ENCODE measurements around the gene TMEM178B.
"Not testable (repeated sequence)": the region's sequence is repeated elsewhere in the genome, so short reads cannot be mapped to it uniquely, and the experiment has no call there.

The TMEM178B gene

GRCh38 chr7:141185369-141185967 lies 111.6 kb downstream of the TMEM178B start:
- no peak for DNase-seq

DNA sequence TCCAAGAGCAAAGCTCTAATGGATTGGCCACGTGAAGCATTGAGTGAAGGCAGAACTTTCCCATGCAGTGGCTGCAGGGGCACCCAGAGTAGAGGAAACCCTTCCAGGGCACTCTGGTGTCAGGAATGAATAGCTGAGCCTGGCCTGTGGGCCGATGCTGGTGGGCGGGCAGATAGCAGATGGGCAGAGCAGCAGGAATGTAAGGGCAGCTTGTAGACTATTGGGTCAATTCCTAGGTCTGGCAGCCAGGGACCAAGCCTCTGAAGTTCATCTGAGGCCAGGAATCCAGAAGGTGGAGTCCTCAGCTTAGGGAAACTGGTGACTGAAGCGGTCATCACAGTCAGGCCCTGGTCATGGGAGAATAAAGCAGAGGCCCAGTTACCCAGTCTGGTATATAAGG lies 115.4 kb downstream of the TMEM178B start:
- DNase-seq = no peak

- DNase-seq = no peak
Measured at GRCh38 chr7:141190495-141190894, 116.6 kb downstream of the TMEM178B start.

- no peak for DNase-seq
Measured at GRCh38 chr7:141191277-141191676, 117.4 kb downstream of the TMEM178B start.

DNA sequence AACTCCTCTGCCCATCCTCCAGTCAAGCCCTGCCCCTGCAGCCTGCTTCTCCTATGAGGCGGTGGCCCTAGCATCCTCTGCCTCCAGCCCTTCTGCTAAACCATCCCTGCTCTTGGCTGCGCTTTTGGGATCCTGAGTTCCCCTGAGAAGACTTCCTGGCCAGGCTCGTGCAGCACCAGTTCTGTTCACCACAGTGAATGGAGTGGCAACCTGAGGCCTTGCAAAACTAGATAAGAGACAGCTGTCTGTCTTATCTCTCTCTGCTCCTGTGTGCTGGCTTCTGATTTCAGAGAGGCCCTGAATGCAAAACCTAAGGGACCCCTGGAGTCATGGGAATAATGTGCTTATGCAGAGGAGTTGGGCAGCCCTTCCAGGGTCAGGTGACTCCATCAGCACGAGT lies 119.2 kb downstream of the TMEM178B start:
- no peak for DNase-seq

GRCh38 chr7:141195722-141196121 lies 121.9 kb downstream of the TMEM178B start:
- not testable (repeated sequence) for DNase-seq

DNA sequence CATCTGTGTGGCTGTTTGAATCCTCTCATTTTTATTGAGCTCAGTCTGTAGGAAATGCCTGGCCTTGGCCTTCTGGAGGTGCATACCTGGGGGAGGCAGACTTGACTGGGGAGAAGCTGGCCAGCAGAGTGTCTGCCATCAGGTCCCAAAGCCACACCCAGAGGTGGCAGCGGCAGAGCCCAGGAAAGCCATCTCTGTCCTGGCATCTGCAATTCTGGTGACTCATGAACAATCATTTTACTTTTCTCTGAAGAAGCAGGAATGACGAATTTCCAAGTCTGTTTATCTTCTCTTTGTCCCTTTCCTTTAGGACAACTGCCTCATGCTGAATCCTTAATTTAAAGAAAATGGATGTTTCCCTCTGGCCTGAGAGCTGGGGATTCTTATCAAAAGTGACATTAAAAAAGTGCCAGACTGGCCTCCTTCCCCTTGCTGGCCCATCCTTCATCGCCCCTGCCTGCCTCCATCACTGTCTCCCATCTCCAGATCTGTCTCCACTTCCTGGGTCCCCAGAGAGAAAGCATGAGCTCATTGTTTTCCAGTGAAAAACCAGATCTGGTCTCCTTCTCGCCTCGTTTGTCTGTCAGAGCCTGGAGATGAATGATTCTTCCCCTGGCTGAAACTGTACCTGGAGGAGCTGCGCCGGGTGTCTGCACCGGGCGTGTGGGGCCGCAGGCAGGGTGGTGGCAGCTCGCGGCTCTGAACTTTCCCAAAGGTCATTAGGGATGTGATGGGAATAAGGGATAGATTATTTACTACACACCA lies 124.5 kb downstream of the TMEM178B start:
- DNase-seq = no peak

DNA sequence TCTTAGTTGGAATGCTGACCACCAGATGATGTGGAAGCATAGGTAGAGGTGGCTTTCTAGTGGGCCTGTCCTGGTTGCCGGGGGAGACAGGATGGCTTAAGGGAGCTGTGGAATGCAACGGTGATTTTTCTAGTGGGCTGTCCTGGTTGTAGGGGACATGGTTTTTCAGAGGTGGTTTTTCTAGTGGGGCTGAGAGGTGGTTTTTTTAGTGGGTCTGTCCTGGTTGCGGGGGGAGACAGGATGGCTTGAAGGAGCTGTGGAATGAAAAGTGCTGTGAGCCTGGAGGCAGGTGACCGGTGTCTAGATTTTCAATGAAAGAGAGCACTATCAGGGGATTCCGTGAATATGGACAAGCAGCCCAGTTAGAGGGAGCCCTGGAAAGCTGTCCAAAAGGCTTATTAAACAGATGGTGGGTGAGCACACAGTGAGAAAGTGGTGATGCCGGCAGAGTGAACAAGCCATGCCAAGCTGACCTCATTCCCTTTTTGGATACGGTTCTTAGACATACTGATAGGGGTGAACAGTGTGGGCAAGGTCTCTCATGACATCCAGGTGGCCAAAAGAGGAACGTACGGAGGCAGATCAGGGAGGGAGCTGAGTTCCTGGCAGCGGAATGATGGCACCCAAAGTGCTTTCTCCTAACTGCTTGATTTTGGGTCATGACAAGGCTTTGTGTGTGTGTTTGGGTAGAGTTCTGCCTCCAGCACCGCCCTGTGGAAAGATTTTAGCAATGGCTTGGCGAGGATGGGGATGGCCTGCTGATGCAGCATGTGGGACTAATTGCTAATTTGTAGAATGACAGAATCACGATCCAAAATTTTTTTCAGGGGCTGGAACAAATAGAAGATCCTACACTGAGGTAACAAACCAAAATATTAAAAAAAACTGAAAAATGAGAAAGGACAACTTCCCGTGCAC lies 126.6 kb downstream of the TMEM178B start:
- DNase-seq = no peak

DNA sequence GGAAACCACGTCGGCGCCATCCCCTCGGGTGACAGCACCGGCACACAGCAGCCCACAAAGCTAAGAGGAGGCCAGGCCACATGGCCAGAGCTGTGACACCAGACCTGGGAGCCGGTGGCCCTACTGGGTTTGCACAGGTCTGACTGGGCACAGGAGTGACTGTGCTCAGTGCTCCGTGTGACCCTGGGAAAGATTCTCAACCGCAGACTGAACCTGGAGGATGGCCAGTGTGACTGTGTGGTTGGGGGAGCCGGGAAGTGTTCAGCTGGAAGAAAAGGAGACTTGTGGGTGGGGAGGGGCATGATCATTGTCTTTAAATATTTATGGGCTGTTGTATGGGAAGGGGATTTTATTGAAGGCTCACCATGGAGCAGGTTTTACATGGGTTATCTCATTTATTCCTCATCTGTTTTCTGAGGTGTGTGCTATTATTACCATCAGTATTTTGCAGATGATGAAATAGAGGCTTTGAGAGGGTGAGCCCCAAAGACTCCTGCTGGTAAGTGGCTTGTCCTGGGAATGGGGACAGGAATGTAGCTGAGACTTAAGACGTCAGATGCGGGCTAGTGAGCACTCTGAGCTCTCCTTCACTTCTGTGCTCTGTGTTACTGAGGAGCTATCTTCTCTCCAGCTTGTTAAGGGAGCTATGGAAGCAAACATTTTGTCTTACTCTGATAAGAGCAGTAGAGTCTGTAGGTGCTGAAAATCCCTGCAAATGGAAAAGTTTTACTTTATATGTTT lies 127.5 kb downstream of the TMEM178B start:
- no peak for DNase-seq

DNA sequence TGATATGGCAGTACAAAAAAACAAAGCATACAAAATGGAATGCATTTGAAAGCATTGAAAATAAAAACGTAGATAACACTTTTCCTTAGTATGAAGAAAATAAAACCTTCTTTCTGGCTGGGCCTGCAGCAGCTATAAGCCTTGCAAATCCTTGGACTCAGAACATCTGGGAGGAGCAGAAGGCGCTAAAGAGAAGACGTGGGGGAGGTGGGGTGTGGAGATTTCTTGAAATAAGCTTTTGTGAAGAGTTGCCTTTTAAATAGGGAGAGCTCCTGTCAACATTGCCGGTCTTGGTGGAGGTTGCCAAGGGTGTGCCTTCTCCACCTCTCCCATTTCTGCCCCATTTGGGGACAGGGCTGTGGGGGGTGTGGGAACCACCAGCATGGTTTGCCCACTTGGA lies 128.7 kb downstream of the TMEM178B start:
- no peak for DNase-seq

GRCh38 chr7:141203177-141203576 lies 129.3 kb downstream of the TMEM178B start:
- DNase-seq = no peak

- no peak for DNase-seq
Measured at GRCh38 chr7:141203586-141203985, 129.7 kb downstream of the TMEM178B start.

- no peak for DNase-seq
Measured at GRCh38 chr7:141207661-141208060, 133.8 kb downstream of the TMEM178B start.

- no peak for DNase-seq
Measured at GRCh38 chr7:141208539-141208938, 134.7 kb downstream of the TMEM178B start.

GRCh38 chr7:141209454-141209853 lies 135.6 kb downstream of the TMEM178B start:
- no peak for DNase-seq

DNA sequence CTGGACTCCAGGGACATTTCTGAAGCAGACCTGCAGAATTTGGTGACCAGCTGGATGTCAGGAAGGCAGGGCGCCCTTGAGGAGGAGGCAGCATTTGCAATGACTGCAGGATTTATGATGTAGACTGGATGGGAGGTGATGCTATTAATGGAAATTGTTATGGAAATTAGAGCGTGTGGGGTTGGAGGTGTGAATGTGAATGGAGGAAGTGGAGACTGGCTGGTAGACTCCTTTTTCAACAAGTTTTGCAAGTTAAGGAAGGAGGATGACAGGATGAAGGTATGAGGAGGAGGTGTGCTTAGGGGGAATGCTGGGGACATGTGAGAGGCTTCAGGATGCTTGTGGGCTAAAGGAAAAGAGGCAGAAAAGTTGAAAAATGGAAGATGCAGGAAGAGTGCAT lies 137.0 kb downstream of the TMEM178B start:
- no peak for DNase-seq

GRCh38 chr7:141213226-141213625 lies 139.4 kb downstream of the TMEM178B start:
- DNase-seq = no peak

DNA sequence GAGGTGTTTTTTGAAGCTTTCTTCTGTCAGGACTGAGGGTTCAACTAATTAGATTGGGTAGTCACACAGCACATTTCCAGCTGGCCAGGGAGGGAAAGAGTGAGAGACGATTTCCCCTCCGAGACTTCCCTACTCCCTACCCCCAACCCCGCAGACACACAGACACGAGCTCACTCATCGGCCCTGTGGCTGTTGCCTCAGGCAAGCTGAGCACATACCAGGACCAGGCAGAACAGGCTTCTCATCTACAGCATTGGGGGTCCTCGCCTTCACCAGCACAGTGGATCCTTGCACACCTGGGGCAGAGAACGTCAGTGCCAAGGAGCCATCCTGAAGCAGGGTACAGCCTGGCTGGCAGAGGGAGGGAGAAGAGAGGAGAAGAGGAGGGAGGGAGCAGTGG lies 144.1 kb downstream of the TMEM178B start:
- DNase-seq = no peak

GRCh38 chr7:141218941-141219340 lies 145.1 kb downstream of the TMEM178B start:
- DNase-seq = no peak

DNA sequence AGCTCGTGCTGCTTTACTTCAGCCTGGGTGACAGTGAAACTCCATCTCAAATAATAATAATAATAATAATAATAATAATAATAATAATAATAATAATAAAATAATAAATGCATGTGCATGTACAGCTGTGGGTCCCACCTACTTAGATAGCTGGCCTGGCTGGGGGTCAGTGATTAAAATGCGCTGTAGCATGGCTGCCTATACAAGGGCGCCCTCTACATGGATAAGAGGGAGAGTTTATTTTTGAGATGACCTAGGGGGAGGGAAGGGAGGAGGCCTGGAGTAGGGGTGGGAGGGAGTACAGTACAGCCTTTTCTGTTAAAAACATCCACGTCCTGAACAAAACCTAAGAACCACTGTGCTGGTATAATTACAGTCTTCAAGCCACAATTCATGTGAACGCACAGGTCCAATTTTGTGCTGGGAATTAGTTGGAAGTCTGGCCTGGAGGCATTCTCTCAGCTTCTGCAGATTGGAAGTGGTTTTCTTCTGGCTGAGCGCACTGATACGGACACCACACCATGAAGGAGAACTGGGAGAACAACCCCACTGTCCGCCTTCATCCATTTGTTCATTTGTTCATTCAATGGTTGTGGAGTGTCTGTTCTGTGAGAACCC lies 146.5 kb downstream of the TMEM178B start:
- peak in 1 of 2 experiments; percentile 24 for DNase-seq

- DNase-seq = no peak
Measured at GRCh38 chr7:141221007-141221612, 147.2 kb downstream of the TMEM178B start.
